NCI-H146 (cell line): Measurements from ENCODE around the gene SELENOM.

ENCODE experiments used
- DNase-seq: peaks from one replicate; lab custom pipeline; 2025; lab: John Stamatoyannopoulos, UW

Gene SELENOM

DNA sequence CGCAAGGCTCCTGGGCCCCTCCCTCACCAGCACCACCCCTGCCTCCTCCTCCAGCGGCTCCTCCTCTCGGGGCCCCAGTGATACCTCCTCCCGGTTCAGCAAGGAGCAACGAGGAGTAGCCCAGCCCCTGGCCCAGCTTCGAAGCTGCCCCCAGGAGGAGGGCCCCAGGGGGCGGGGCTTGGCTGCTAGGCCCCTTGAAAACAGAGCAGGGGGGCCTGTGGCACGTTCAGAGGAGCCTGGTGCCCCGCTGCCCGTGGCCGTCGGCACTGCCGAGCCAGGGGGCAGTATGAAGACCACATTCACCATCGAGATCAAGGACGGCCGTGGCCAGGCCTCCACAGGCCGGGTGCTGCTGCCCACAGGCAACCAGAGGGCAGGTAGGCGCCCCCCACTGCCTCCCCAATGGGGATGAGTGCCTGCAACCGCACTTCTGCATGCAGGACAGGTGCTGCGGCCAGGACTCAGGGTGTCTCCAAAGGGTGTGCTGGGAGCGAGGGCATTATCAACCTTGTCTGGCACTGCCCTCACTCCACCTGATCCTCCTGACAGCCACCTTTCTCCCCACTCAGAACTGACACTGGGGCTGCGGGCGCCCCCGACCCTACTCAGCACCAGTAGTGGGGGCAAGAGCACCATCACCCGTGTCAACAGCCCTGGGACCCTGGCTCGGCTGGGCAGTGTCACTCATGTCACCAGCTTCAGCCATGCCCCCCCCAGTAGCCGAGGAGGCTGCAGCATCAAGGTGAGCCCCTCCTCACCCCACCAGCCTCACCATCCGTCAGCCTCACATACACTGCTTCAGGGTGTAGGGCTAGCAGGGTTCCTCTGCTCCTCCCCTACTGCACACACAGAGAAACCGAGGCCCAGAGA lies 16.0 kb downstream of the SELENOM start:
- DNase-seq, result no peak

GRCh38 chr22:31090217-31091085 lies 16.9 kb downstream of the SELENOM start:
- DNase-seq, result no peak

GRCh38 chr22:31089160-31090100 lies 17.9 kb downstream of the SELENOM start:
- no peak for DNase-seq

DNA sequence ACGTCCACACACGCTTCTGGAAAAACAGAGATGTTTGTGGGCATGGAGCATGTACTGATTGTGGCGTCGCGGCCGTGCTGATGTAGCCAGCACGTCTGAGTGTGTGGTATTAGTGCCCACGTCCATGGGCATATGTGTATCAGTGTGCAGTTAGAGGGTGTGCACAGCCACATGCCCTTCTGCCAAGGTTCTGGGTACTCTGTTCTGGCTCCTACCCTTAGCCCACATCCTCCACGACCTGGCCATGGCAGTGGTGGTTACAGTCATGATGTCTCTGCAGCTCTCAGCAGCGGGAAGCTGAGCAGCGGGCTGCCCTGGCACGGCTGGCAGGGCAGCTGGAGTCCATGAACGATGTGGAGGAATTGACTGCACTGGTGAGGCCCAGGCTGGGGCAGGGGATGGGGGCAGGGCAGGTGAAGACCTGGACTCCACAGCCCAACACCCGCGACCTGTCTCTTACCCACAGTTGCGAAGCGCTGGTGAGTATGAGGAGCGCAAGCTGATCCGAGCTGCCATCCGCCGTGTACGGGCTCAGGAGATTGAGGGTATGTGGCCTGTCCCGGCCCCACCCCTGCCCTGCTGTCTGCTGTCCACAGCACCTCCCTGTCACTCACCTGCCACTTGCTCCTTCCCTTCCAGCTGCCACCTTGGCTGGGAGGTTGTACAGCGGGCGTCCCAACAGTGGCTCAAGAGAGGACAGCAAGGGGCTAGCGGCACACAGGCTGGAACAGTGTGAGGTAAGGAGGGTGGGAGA lies 19.0 kb downstream of the SELENOM start:
- no peak for DNase-seq

- DNase-seq, result no peak
Observed at GRCh38 chr22:31087744-31088215, 19.6 kb downstream of the SELENOM start.

- no peak for DNase-seq
Observed at GRCh38 chr22:31086703-31087330, 20.6 kb downstream of the SELENOM start.

GRCh38 chr22:31085928-31086327 lies 21.4 kb downstream of the SELENOM start:
- DNase-seq, result no peak

DNA sequence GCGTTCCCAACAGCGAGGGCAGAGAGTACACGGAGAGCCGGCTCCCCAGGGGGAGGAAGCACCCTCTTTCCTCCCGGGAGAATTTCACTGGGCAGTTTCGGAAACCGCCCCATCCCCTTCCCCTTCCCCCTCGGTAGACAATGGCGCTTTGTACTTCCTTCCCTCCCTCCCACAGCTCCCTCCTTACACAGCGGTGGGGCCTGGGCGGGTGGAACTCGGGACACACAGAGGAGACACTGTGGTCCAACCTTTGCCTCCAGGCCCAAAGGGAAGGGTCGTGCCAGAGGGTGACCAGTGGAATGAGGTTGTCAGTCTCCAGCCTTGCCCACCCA lies 21.9 kb downstream of the SELENOM start:
- DNase-seq, result no peak

DNA sequence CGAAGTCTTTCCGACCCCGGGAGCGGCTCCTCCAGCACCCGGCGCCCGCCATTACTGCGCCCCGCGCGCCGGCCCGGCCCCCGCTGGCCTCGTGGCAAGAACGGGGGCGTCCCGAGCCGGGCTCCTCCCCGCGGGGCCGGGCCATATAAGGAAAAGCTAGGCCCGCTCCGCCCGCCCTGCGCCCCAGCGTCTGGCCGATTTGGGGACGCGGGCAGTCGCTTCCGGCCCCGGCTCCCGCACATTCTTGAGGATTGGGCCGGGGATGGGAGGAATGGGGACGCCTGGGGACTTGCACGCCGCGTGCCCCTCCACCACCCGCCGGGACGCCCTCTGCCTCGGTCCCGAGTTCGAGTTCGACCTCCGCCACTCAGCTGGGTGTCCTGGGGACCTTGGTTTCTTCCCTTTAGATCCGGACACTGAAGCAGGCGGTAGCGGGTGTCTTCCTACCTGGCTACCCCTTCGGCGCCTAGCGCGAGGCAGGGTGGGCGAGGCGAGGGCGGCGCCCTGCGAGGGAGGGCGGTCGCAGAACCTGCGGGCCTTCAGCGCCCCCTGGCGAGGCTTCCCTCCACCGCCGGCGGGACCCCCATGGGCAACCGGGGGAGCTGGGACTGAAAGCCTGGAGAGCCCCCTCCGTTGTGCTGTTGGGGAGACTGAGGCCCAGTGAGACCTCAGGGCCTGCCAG lies 22.4 kb downstream of the SELENOM start:
- no peak for DNase-seq

DNA sequence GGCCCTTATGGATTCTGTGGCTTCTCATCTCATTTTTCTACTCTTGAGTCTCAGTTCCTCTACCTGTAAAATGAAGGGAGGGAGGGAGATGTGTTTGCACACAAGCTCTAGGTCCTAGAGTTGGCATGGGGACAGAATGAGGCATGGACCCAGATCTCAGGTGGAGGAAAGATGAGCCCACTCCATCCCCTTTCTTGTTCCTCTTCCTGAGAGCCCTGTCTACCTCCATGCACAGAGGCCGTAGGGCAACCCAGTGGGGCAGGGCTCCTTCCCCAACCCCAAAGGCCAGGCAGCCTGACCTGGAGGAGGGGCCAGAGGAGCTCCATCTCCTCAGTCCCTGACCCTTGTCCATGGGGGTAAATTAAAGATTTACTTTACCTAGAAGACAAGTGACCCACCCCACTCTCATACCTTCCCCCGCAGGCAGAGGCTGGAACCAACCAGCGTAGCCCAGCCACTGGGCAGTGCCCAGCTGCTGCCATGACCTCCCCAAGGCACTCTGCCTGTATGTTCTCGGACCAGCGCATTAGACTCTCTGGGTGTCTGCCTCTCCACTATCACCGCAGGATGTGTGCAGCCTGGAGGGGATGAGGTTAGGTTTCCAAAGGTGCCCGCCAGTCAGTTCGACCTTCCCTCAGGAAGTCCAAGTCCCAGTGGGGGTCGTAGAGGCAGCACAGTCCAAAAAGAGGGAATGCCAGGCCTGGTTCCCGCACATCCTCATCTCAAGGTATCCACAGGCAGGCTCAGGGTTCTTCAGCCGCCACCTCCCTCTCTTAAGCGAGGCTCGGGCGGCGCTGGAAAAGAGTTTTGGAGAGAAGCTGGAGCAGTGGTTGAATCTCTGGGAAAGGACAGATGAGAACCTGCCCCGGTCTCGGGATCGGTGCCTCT lies 23.2 kb downstream of the SELENOM start:
- DNase-seq, result no peak

DNA sequence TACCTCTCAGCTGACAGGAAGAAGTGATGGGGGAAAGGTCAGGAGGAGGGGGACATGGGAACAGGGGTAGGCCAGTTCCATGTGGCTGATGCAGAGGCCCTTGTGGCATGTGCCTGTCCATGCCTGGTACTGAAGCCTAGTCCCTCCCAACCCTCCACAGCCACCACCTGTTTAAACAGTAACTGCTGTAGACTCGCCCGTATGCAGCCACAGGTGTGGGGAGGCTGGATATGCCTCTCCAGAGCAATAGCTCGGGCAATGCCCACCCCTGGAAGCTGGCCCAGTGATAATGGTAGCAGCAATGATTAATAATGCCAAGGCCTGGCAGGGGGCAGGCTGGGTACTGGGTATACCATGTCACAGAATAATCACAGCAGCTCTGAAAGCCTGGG lies 24.0 kb downstream of the SELENOM start:
- DNase-seq, result peak; percentile 57

GRCh38 chr22:31082606-31083376 lies 24.6 kb downstream of the SELENOM start:
- peak; percentile 29 for DNase-seq

GRCh38 chr22:31081963-31082605 lies 25.3 kb downstream of the SELENOM start:
- DNase-seq, result no peak

- peak; percentile 75 for DNase-seq
Observed at GRCh38 chr22:31080848-31081649, 26.3 kb downstream of the SELENOM start, which contains the start of gene SMTN. Gene SMTN, plus strand, starts transcription at chr22:31081318. Its CDS starts 1,941 bp downstream, at chr22:31083259.

GRCh38 chr22:31080164-31080847 lies 27.1 kb downstream of the SELENOM start:
- DNase-seq, result no peak

DNA sequence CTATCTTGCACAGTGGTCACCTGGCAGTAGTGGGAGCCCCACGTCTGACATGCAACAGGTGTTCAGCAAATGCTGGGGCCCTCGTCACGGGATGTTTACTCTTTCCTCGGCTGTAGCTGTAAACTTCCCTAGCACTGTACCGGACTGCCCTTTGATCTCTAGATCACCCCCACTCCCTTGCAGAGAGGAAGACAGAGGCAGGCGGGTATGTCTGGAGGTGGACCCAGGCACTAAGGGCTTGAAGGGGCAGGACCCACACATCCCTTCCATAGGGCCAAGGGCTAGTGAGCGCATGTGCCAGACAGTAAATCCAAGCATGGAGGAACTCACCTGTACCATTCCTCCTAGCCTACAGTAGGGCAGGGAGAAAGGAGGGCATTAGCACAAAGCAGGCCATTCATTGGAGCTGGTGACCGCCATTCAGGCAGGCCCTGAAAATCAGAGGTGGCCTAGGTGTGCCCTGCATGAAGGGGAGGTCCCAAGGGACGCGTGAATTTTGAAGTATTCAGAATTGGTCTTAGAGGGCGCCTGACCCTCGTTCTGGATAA lies 28.2 kb downstream of the SELENOM start:
- no peak for DNase-seq
